DMS153 treated with DMSO at 0.1 percent for 48 hours (cell line): ENCODE data around the gene MLLT3.
"Not testable (repeated sequence)": the region's sequence is repeated elsewhere in the genome, so short reads cannot be mapped to it uniquely, and the experiment has no call there.

ENCODE experiments used
- DNase-seq: peaks from one replicate; lab custom pipeline; 2025; ENCODE audit not compliant: unreplicated experiment; lab: John Stamatoyannopoulos, UW

Gene MLLT3

GRCh38 chr9:20599195-20599594 is 23.1 kb downstream of the MLLT3 start:
- DNase-seq = no peak

DNA sequence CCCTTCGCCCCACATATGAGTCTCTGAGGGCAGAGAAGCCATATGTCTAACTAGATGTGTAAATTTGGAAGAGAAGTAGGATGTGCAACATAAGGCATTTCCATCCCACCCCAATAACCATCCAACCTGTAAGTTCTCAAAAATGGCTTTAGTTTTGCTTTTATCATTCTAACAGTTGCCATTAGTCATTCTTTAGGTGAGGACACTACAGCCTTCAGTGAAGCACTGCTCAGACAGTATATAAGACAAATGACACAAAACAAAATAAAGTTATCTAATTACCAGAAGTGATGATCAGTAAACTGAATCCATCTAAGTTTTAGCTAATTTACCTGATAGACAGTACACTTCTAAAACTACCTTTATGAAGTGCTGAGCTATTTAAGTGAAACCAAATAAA is 23.9 kb downstream of the MLLT3 start:
- no peak for DNase-seq

GRCh38 chr9:20597862-20598261 is 24.4 kb downstream of the MLLT3 start:
- DNase-seq = no peak

DNA sequence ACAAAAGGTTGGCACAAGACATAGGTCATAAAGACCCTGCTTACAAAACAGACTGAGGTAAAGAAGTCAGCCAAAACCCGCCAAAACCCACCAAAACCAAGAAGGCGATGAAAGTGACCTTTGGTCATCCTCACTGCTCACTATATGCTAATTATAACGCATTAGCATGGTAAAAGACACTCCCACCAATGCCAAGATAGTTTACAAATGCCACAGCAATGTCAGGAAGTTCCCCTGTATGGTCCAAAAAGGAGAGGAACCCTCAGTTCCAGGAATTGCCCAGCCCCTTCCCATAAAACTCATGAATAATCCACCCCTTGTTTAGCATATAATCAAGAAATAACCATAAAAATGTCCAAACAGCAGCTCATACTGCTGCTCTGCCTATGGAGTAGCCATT is 27.7 kb downstream of the MLLT3 start:
- no peak for DNase-seq

GRCh38 chr9:20593537-20593936 is 28.8 kb downstream of the MLLT3 start:
- DNase-seq = no peak

DNA sequence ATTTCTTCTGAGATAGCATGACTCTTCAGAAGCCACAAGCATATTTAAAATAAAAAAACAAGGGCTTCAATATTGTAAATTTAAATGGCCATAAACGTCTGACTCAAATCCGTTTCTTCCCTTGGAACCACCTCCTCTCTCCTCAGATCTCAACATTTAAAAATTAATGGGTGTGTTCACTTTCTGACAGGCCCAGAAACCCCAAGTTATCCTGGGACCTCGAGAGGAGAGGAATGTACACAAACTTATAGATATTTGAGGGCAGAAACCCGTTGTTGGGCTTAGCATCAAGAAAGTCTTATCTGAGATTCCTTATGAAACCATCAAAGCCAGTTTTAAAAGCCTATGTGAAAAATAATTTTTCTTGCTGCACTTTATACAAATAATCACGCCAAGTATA is 29.2 kb downstream of the MLLT3 start:
- no peak for DNase-seq

DNA sequence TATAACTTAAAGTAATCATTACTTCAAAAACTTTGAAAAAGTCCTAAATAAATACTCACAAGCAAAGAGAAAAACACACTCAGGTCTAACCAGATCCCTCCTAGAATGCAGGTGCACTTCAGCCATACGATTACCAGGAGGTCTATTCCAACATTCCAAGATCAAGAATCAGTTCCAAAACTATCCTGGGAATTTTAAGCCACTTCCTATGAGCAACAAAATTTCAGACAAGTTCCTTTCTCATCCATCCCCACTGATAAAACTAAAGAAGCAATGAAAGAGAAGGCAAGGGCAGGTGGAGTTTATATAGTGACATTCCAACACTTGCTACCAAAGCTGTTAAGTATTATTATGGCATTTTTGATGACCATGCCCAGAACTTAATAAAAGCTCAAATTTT is 29.6 kb downstream of the MLLT3 start:
- no peak for DNase-seq

DNA sequence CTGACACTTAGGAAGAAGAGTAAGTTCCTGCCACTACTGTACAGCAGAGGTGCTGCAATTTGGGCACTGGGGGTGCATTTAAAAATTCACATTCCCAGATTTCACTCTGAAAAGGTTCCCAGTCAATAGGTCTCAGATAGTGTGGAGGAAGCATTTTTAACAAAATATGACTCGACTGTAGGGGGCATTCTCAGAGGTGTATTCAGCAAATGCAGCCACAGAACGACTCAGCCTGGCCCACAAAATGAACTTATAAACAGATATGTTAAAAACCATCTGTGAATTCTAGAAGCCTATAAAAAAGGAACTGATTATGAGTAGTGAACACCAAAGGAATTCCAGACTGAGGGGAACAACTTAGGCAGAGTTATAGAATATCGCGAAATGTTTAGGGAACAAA is 31.1 kb downstream of the MLLT3 start:
- no peak for DNase-seq

DNA sequence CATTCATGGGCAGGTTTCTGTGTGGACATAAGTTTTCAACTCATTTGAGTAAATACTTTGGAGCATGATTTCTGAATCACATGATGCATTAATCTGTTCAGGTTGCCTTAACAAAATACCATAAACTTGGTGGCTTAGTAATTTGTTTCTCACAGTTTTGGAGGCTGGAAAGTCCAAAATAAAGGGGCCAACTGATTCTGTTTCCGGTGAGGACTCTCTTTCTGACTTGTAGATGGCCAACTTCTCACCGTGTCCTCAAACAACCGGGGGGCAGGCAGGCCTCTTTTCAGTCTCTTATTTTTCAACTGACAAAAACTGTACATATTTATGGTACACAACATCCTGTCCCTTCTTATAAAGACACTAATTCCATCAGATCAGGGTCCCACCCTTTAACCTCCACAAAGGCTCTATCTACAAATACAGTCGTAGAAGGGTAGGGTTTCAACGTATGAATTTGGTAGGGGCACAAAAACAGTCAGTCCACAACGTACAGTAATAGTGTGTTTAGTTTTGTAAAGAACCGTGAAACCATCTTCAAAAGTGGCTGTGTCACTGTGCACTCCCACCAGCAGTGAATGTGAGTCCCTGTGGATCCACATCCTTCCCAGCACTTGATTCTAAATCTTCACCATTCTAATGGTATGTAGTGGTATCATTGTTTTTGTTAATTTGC is 37.2 kb downstream of the MLLT3 start:
- DNase-seq = no peak

DNA sequence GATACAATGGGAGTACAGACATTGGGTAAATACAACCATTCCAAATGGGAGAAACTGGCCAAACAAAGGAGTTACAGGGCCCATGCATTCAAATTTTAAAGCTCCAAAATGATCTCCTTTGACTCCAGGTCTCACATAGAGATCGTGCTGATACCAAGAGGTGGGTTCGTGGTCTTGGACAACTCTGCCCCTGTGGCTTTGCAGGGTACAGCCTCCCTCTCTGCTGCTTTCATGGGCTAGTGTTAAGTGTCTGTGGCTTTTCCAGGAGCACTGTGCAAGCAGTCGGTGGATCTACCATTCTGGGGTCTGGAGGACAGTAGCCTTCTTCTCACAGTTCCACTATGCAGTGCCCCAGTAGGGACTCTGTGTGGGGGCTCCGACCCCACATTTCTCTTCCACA is 39.2 kb downstream of the MLLT3 start:
- not testable (repeated sequence) for DNase-seq

GRCh38 chr9:20582150-20582549 is 40.1 kb downstream of the MLLT3 start:
- no peak for DNase-seq

DNA sequence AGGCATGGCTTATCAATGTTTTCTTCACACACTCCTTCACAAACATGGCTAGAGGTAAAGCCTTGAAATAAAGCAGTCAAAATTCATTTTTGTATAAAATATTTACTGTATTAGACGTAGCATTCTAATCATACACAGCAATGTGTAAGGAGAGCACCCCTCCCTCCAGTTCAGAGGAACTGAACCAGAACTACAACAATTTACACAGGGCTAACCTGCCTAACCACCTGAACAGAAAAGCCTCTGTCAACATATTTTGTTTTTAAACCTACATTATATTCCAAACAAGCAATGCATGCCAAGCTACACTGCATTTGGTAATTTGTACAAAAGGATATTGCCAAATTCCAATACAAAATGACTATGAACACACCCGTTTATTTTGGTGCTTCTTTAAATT is 41.6 kb downstream of the MLLT3 start:
- no peak for DNase-seq

- DNase-seq = no peak
These were observed 42.6 kb downstream of the MLLT3 start for GRCh38 chr9:20579524-20580314.

DNA sequence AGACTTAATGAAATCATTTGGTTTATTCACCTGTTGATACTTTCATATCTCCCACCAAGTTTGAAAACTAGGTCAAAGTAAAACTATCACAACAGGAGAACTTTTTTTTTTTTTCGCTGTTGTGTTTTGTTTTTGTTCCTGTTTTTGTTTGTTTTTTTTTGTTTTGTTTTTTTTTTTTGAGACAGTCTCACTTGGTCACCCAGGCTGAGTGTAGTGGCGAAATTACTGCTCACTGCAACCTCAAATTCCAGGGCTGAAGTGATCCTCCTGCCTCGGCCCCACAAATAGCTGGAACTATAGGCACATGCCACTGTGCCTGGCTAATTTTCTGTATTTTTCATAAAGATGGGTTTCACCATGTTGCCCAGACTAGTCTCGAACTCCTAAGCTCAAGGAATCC is 49.3 kb downstream of the MLLT3 start:
- no peak for DNase-seq

GRCh38 chr9:20570756-20571155 is 51.5 kb downstream of the MLLT3 start:
- DNase-seq = no peak

GRCh38 chr9:20570087-20570486 is 52.2 kb downstream of the MLLT3 start:
- no peak for DNase-seq

DNA sequence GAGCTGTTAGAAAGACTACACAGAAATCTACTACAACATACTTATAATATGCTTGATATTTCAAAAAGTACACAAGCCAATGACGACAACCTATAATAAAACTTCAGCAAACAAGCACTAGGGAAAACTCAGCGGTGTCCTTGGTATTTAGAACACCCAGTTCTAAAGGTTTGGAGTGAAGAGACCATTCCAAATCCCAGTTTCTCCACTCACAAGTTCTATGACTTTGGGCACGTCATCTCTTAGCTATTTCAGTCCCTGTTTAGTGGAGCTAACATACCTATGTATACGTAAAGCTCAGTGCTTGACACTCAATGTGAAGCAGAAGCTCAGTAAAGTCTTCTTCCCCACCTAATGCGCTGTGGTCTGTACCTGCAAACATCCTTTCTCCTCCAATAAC is 52.8 kb downstream of the MLLT3 start:
- DNase-seq = no peak

DNA sequence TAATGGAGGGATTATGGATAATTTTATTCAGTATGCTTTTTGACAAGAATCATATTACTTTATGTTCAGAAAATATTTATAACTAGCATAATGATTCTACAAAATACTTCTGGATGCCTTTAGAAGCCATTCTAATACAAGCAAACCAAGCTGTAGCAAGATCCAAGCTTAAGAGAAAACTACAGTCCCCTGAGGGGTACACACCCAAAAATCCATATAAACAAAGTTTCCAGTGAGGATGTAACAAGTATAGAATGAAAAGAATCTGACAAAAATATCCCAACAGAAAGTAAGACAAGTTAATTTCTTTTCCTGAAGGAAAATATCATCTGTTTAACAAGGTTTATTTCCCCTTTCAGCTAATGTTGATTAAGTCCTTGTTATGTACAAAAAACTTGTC is 53.9 kb downstream of the MLLT3 start:
- no peak for DNase-seq

DNA sequence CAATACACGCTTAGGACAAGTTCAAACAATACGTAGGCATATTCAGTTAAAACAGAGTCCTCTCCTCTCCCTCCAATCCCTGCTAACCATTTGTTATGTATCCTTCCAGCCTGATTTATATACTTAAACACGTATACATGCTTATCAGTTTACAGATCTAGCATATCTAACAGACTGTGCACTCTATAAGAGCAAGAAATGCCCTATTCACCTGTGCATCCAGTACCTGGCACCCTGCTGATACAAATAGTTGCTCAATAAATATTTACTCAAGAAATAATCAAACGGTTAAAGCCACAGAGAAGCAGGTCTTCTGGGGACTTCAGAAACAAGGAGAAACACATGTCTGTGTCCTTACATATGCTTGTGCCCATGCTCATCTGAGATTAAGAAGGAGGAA is 55.9 kb downstream of the MLLT3 start:
- no peak for DNase-seq

DNA sequence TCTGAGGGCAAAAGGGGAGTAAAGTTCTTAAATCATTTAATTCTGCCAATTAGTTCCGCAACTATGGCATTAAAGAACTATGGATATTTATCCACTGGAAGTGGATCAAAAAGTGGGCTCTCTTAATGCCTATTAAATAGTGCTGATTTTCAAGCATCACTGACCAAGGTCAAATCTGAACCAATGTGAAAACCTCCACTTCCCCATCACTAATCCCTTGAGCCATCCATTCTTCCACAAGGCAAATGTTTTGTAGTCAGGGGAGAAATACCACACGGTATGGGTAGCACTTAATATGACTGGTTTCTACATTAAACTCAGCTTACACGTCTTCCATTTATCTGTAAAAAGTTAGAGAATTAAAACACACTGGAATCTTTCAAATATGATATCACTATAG is 57.6 kb downstream of the MLLT3 start:
- DNase-seq = no peak

DNA sequence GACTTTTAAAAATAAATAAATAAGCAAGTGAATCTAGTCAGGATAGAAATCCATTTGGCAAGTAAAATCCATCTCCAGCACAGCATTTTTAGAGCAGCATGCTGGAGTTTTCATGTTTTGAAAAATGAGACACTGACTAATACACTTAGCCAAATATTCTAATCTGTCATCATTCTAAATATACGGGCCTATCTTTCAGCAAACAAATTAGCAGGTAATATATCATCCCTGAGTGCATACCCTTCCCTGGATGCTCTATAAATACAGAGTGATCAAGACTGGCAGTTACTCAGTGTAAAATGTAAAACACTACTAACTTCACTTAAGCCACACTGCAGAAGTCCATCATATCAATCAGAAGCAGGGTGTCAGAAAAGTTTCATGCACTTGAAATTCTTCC is 58.4 kb downstream of the MLLT3 start:
- no peak for DNase-seq

GRCh38 chr9:20562051-20562450 is 60.2 kb downstream of the MLLT3 start:
- no peak for DNase-seq

DNA sequence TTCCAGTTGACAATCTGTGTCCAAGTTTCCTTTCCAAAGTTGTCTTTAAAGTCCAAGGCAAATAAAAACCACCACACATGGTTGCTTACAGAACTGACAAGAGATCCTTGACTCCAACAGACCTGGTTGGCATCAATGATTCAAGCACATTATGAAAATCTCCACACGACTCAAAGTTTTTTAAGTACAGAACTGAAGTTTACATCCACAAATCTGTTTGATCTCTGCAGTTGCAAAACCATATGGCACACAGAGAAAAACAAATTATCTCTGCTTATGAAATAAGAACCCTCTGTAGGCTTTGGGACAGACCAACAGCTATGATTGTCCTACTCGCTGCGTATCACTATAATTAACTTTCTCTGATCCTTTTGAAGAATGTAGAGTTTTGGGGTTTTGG is 60.8 kb downstream of the MLLT3 start:
- DNase-seq = no peak
